ENCODE measurements around the gene AKIP1. TPM values are rescaled to one million over a fixed set of nuclear protein-coding genes. Genes with fewer than 3 reads are reported as not detected.

Gene AKIP1
- total RNA-seq (2014; rRNA removed; shearing (Covaris generic)) (49.6 and 58.4 TPM in 2 replicates), polyA plus RNA-seq (2016; fragmentation: Nextera tagmentation; extraction: Ambion mirVana) (41.1 and 42.8 TPM in 2 replicates)

GRCh38 chr11:8911029-8911823 lies at the start of gene AKIP1:
AKIP1 (plus strand) TSS chr11:8911189; CDS start chr11:8911450, 261 bp downstream.
- Histone ChIP-seq H3K9me3 (ENCODE audit: low read depth) (no peaks in the 10 kb centered on the region), H3K9ac (peak within 1 kb of the TSS; percentile 87), H3K27ac (peak within 1 kb of the TSS; percentile 55), H3K4me2 (ENCODE audit: unreplicated experiment) (peak within 1 kb of the TSS; percentile 87), H2AFZ (peak within 1 kb of the TSS; percentile 92), H3K79me2 (ENCODE audit: insufficient read depth) (peaks cover 29% of the 10 kb centered on the region), H3K36me3 (ENCODE audit: low read depth) (no peaks in the 10 kb centered on the region), H3K4me1 (ENCODE audit: insufficient read depth) (peaks cover 37% of the 10 kb centered on the region), H3K9me2 (ENCODE audit: insufficient read depth) (no peaks in the 10 kb centered on the region), H3F3A (ENCODE audit: insufficient read depth) (peaks cover 12% of the 10 kb centered on the region), H3K27me3 (replicated peaks; ENCODE audit: insufficient read depth) (no peaks in the 10 kb centered on the region), H3K4me3 (peak within 1 kb of the TSS; percentile 89), H4K20me1 (ENCODE audit: insufficient read depth) (no peaks in the 10 kb centered on the region)
- in situ Hi-C loops (cut with MboI): no loop called here
- TF ChIP-seq EZH2phosphoT487 (IDR thresholded peaks at IDR 0.05; ENCODE audit: insufficient read depth, low read depth) (no peak), EZH2 (IDR thresholded peaks at IDR 0.05; ENCODE audit: insufficient read depth, poor library complexity, severe bottlenecking) (no peak)
- peak; percentile 96 for DNase-seq
- 1% methylated on average over 62 to 64 of the region's 68 CpGs for WGBS, 2 experiments (ENCODE audit: low coverage in 1 of 2, low lambda C conversion rate in 2 of 2, missing lambda C conversion rate in 2 of 2)

GRCh38 chr11:8863838-8864237 lies 47.2 kb upstream of the AKIP1 start:
- peak overlapping the region; percentile 47 for H3K4me2 ChIP-seq (ENCODE audit: unreplicated experiment)
- 0% methylated on average over 1 of the region's 1 CpG for WGBS, 2 experiments (ENCODE audit: low coverage in 1 of 2, low lambda C conversion rate in 2 of 2, missing lambda C conversion rate in 2 of 2)
- DNase-seq: peak; percentile 80
- H3K9ac ChIP-seq: peak overlapping the region; percentile 60
- in situ Hi-C loops (cut with MboI): no loop called here
- H3K4me1 ChIP-seq (ENCODE audit: insufficient read depth): peaks cover 37% of the 10 kb centered on the region
- H3K9me2 ChIP-seq (ENCODE audit: insufficient read depth): no peaks in the 10 kb centered on the region
- no peak for TF ChIP-seq EZH2phosphoT487 (IDR thresholded peaks at IDR 0.05; ENCODE audit: insufficient read depth, low read depth)
- no peaks in the 10 kb centered on the region for H3K9me3 ChIP-seq (ENCODE audit: low read depth)
- H3K36me3 ChIP-seq (ENCODE audit: low read depth): no peaks in the 10 kb centered on the region
- no peaks in the 10 kb centered on the region for H4K20me1 ChIP-seq (ENCODE audit: insufficient read depth)
- H3K4me3 ChIP-seq: no peak overlapping the region
- peaks cover 78% of the 10 kb centered on the region for H3K79me2 ChIP-seq (ENCODE audit: insufficient read depth)
- peaks cover 26% of the 10 kb centered on the region for H3F3A ChIP-seq (ENCODE audit: insufficient read depth)
- H3K27ac ChIP-seq: peak overlapping the region; percentile 72
- H3K27me3 ChIP-seq (replicated peaks; ENCODE audit: insufficient read depth): no peaks in the 10 kb centered on the region
- H2AFZ ChIP-seq: 0 out of 2 replicates have a peak overlapping the region, but pooled peaks have one; percentile 36

GRCh38 chr11:8865304-8865703 lies 45.7 kb upstream of the AKIP1 start:
- H3K4me1 ChIP-seq (ENCODE audit: insufficient read depth): peaks cover 45% of the 10 kb centered on the region

GRCh38 chr11:8867035-8867434 lies 44.0 kb upstream of the AKIP1 start:
- Histone ChIP-seq H3K9ac (no peak overlapping the region), H3K27me3 (replicated peaks; ENCODE audit: insufficient read depth) (no peaks in the 10 kb centered on the region), H2AFZ (no peak overlapping the region), H3K79me2 (ENCODE audit: insufficient read depth) (peaks cover 62% of the 10 kb centered on the region), H3K27ac (no peak overlapping the region), H3K4me1 (ENCODE audit: insufficient read depth) (peaks cover 51% of the 10 kb centered on the region), H3K36me3 (ENCODE audit: low read depth) (no peaks in the 10 kb centered on the region), H3K9me2 (ENCODE audit: insufficient read depth) (no peaks in the 10 kb centered on the region), H3K9me3 (ENCODE audit: low read depth) (no peaks in the 10 kb centered on the region), H4K20me1 (ENCODE audit: insufficient read depth) (no peaks in the 10 kb centered on the region), H3F3A (ENCODE audit: insufficient read depth) (peaks cover 43% of the 10 kb centered on the region), H3K4me3 (no peak overlapping the region), H3K4me2 (ENCODE audit: unreplicated experiment) (no peak overlapping the region)
- 69 to 71% methylated on average over 6 of the region's 6 CpGs for WGBS, 2 experiments (ENCODE audit: low coverage in 1 of 2, low lambda C conversion rate in 2 of 2, missing lambda C conversion rate in 2 of 2)
- in situ Hi-C loops (cut with MboI): no loop called here
- DNase-seq: peak; percentile 10
- TF ChIP-seq EZH2 (IDR thresholded peaks at IDR 0.05; ENCODE audit: insufficient read depth, poor library complexity, severe bottlenecking): no peak
- TF ChIP-seq EZH2phosphoT487 (IDR thresholded peaks at IDR 0.05; ENCODE audit: insufficient read depth, low read depth): no peak

More at GRCh38 chr11:8865304-8865703, 45.7 kb upstream of the AKIP1 start:
- no peak overlapping the region for H3K4me2 ChIP-seq (ENCODE audit: unreplicated experiment)
- in situ Hi-C loops (cut with MboI): no loop called here
- H3K36me3 ChIP-seq (ENCODE audit: low read depth): no peaks in the 10 kb centered on the region
- no peak for TF ChIP-seq EZH2 (IDR thresholded peaks at IDR 0.05; ENCODE audit: insufficient read depth, poor library complexity, severe bottlenecking)
- no peak for TF ChIP-seq EZH2phosphoT487 (IDR thresholded peaks at IDR 0.05; ENCODE audit: insufficient read depth, low read depth)
- no peak overlapping the region for H2AFZ ChIP-seq
- H3K79me2 ChIP-seq (ENCODE audit: insufficient read depth): peaks cover 75% of the 10 kb centered on the region
- H3F3A ChIP-seq (ENCODE audit: insufficient read depth): peaks cover 37% of the 10 kb centered on the region
- H3K27ac ChIP-seq: no peak overlapping the region
- H3K27me3 ChIP-seq (replicated peaks; ENCODE audit: insufficient read depth): no peaks in the 10 kb centered on the region
- no peaks in the 10 kb centered on the region for H3K9me3 ChIP-seq (ENCODE audit: low read depth)
- no peaks in the 10 kb centered on the region for H4K20me1 ChIP-seq (ENCODE audit: insufficient read depth)
- no peak overlapping the region for H3K4me3 ChIP-seq
- H3K9me2 ChIP-seq (ENCODE audit: insufficient read depth): no peaks in the 10 kb centered on the region
- DNase-seq: no peak
- no peak overlapping the region for H3K9ac ChIP-seq
